GM18520 (cell line): ENCODE data around the gene DPEP2NB.
A peak's percentile ranks its signal among the peaks of the same experiment; 100 is the strongest.
"Not testable (repeated sequence)": the region's sequence is repeated elsewhere in the genome, so short reads cannot be mapped to it uniquely, and the experiment has no call there.

Experiments
- ATAC-seq: cut with Tn5 transposase; IDR thresholded peaks from one replicate; pipeline ENCODE4 v1.9.1; 2021; ENCODE audit not compliant: unreplicated experiment

DPEP2NB gene, protein sequence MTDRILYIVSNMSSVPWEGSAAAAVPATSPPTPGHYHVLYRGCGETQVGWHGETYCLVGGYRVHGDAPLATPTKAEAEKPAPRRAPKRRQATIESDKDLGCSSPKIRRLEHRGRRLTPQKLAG

DNA sequence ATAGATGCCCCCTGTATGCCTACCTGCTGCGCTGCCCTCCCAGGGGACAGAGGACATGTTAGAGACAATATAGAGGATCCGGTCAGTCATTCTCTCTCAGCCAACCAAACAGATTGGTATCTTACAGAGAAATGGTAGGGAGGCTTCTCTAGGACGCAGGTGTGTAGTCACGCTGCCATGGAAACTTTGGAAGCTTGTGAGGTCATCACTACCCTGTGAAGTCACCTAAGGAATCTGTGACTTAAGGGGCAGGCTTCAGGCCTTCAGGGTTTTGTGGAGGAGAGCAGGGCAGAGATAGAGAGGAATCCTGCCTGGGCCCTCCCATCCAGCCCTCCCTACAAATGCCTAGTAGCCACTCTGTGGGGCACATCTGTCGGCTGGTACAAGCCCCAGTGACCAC lies at the start of gene DPEP2NB:
Gene DPEP2NB (minus strand): TSS at position 231 of the 400 bp plus-strand sequence. CDS start 141 bp downstream, at position 90.
- ATAC-seq, result no peak

DNA sequence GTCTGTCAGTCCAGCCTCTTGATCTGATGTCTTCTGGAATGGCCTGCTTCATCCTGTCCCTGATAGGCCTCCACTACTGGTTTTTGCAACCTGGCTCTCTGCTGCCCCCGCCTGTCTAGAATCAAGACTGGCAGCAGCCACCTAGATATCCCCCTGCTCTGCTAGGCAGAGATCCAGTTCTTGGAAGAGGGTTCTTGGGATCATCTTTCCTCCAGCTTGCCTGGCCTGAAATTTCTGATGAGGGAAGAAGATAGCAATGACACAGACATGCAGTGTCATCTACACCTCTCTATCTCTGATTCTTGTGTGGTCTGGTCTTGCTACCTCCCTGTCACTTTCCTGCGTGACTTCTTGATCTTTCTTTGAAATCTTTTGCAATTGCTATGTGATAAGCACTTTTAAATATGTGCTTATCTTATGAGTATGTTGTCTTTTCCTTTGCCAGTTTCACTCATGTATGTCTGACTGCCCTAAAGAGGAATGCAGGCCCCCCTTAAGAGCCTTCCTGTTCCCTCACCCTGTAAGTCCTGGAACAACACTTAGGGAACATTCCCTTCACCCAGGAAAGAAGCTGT lies 49.2 kb upstream of the DPEP2NB start:
- ATAC-seq, result no peak

DNA sequence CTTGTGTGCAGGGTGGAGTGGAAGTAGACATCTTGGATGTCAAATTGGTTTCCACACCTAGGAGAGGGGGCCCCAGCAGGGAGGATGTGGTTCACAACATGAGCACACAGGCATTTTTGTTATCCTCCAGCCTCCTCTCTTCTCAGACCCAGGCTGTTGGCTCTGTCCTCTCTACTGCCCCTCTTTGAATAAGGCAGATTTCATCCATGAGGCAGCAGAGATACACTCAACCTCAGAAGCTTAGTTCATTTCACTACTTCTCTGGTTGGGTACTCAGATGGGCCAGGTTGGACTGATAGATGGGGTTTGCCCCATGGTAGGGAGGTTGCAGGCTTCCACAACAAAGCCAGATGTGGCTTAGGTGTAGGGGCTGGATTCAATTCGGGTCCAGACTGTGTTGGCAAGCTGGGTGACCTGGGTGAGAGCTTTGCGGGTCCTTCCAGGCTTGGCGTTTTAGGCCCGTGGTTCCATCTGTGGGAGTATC lies 47.2 kb upstream of the DPEP2NB start:
- ATAC-seq, result no peak

DNA sequence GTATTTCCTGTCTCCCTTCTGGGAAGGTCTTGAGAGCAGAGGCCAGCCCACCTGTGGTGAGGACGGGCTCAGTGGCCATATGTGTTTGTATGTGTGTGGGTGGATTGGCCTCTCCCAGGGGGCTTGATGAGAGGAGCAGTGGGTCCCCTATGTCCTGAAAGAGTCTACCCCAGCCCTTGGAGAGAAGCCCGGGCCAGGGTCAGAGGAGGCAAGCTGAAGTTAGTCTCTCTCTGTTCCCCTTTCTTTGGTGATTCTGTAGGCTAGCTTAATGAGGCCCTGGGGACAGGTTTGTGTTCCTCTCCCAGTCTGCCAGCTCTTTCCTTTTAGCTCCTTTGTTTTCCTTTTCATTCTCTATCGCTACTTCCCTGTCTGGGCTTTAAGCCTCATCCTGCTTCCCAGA lies 45.7 kb upstream of the DPEP2NB start:
- ATAC-seq, result no peak

DNA sequence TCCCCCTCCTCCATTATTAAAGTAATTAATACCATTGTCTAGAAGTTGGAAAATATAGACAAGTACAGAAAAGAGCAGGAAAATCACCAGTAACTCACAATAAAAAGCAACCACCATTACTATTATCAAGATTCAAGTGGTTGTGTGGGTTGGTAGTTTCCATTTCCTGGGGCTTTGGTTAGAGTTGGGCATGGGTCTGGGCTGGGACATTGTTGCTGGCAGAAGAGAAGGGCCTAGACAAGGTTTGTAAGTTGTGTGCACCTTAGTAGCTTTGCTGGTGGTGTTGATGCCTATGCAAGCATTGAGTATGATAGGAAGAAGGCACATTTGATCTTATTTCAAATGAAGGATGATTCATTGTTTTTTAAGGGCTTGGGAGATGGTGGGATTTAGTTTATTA lies 44.1 kb upstream of the DPEP2NB start:
- ATAC-seq, result no peak

DNA sequence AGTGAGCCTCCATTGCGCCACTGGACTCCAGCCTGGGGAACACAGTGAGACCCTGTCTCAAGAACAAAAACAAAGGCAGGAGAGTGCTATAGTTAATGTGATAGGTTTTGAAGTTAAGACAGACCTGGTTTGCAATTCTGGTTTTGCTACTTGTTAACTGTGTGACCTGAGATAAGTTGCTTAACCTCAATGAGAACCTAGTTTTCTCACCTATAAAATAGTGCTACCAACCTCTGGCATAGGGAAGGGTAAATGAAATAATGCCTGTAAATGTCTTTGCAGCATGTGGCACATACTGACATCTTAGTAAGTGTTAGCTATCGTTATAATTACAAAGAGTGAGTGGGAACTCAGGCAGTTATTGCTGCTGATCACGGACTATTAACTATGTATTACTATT lies 39.7 kb upstream of the DPEP2NB start:
- ATAC-seq, result no peak

DNA sequence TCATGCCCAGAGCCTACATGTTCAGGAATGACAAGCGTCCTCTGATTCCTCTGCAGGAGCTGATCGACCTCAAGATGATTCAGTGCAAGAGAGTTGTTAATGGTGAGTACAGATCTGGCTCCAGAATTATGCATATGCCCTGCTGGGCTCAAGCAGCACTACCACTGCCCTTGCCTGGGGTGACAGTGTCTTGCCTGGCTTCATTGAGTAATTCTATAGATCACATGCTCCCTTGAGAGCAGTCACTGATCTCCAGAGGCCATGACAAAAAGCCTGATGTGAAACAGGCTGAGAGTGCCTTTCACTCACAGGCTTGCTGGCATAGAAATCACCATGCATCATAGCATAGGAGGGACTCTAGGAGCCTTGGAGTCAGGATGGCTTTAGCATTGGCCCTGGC lies 33.7 kb upstream of the DPEP2NB start:
- ATAC-seq, result no peak

DNA sequence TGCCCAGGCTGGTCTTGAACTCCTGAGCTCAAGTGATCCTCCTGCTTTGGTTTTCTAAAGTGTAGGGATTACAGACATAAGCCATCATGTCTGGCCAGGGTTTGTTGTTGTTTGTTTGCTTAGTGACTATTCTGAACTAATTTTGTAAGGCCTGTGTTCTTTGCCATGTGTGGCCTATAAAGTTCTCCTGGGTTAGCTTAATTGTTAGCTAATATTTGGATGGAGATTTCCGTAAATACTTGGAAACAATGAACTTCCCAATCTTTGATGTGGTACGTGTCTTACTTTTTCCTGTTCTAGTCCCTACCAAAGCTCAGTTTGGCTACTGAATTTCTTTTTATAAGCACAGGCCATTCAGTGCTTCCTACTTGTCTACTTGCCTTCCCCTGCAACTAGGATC lies 32.3 kb upstream of the DPEP2NB start:
- no peak for ATAC-seq

DNA sequence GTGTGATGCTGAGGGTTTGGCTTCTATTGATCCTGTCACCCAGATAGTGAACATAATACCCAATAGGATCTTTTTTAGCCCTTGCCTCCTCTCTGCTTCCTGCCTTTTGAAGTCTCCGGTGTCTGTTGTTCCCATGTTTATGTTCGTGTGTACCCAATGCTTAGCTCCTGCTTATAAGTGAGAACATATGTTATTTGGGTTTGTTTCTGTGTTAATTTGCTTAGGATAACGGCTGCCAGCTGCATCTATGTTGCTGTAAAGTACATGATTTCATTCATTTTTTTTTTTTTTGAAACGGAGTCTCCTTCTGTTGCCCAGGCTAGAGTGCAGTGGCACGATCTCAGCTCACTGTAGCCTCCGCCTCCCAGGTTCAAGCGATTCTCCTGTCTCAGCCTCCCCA lies 30.4 kb upstream of the DPEP2NB start:
- ATAC-seq, result no peak

DNA sequence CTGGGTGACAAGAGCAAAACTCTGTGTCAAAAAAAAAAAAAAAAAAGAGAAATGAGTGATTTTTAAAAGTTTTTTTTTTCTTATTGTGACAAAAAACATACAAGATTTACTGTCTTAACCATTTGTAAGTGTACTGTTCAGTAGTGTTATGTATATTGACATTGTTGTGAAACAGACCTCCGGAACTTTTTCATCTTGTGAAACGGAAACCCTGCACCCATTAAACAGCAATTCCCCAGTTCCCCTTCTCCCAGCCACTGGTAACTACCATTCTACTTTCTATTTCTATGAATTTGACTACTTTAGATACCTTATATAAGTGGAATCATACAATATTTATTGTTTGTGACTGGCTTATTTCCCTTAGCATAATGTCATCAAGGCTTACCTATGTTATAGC lies 26.1 kb upstream of the DPEP2NB start:
- ATAC-seq, result no peak

DNA sequence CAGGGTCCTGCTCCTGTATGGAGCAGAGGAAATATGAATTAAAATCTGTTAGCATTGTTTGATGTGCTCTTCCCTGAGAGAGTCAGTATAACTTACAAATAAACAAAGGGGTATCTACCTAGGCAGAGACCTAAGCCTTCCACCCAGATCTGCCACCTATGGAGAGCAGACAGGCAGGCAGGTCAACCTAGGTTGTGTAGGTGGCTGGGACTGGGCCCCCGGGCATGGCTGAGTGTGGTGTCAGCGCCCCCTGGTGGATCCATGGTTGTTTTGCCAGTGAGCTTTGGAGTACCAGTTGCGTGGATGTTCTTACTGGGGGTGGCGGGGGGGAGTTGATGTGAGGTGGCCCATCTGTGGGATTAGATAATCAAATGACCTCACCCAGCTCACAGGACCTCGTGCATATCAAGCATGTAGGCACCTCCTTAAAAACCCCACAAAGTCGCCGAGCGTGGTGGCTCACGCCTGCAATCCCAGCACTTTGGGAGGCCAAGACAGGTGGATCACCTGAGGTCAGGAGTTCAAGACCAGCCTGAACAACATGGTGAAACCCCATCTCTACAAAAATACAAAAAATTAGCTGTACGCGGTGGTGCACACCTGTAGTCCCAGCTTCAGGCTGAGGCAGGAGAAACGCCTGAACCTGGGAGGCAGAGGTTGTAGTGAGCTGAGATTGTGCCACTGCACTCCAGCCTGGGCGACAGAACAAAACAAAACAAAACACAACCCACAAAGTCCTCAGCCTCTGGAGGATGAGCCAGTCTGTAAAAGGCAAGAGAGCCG lies 25.0 kb upstream of the DPEP2NB start:
- ATAC-seq, result peak; percentile 82

DNA sequence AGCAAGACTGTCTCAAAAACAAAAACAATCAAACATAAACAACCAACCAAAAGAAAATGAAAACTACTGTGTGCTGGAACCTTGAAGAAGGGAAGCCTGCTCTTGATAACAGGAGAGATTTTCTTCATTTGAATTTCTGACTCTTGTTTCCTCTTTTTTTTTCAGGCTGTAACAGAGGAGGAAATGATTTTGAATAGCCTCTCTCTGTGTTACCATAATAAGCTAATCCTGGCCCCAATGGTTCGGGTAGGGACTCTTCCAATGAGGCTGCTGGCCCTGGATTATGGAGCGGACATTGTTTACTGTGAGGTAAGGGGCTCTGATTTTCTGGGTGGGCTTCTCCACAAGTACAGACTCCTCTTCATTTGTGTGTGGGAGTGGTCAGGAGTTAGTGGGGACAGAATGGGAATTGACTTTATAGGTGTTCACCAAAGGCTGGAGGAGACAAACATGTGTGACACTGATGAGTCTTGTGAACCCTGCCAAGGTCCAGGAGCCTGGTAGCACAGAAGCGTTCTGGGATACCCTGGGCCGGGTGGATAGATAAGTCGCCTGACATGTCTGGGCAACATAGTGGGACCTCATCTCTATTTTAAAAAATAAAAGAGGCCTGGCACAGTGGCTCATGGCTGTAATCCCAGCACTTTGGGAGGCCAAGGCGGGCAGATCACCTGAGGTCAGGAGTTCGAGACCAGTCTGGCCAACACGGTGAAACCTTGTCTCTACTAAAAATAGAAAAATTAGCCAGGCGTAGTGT lies 22.3 kb upstream of the DPEP2NB start:
- no peak for ATAC-seq

DNA sequence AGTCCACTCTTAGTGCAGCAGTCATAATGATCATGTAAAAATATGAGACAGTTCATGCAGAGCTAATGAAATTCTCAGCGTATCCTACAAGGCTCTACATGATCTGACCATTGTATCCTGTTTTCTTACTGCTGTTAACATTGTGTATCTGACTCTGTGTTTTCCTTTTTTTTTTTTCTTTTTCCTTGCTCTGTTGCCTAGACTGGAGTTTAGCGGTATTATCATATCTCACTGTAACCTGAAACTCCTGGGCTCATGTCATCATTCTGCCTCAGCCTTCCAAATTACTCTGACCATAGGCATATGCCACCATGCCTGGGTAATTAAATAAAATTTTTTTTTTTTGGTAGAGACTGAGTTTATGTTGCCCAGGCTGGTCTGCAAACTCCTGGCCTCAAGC lies 19.5 kb upstream of the DPEP2NB start:
- ATAC-seq, result no peak

DNA sequence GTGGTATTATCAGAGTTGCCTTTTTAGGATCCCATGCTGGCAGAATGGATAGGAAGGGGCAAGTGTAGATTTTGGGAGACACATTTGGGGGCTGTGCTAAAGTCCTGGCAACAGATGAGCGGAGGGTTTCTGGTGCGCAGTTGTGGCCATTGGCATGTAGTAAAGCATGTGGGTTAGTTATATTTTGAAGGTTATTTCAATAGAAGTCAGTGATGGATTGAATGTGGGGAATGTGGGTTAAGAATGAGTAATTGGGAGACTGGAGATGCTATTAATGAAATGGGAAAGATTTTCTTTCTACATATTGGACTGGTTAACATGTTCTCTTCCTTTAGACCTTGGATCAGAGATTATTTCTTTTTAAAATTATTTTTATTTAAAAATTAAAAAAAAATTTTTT lies 17.4 kb upstream of the DPEP2NB start:
- ATAC-seq, result no peak

DNA sequence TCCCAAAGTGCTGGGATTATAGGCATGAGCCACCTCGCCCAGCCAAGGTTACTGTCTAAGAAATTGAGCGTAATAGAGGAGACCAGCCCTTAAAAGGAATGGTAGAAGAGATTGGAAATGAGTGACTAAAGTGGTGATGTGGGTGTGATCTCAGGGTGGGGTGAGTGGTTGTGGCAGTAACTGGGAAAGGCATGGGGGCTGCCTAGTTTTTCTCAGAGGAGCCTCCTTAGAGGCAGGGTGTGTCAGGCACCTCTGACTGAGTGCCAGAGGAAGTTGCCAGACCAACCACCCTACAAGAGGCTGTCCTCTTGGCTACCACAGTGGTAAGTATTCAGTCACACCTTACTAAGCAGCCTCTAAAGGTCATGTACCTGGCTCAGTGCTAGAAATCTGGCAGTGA lies 16.2 kb upstream of the DPEP2NB start:
- ATAC-seq, result no peak

DNA sequence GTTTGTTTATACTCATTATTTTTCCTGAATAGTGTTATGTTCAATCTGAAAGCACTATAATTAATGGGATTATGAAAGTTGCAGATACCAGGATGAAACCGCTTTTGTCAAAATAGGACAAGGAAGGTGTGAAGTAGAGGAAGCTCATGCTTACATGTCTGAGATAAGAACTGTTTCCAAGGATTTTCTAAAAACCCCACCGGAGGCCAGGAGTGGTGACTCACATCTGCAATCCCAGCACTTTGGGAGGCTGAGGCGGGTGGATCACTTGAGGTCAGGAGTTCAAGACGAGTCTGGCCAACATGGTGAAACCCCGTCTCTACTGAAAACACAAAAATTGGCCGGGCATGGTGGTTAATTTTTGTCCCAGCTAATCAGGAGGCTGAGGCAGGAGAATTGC lies 14.4 kb upstream of the DPEP2NB start:
- ATAC-seq, result not testable (repeated sequence)

DNA sequence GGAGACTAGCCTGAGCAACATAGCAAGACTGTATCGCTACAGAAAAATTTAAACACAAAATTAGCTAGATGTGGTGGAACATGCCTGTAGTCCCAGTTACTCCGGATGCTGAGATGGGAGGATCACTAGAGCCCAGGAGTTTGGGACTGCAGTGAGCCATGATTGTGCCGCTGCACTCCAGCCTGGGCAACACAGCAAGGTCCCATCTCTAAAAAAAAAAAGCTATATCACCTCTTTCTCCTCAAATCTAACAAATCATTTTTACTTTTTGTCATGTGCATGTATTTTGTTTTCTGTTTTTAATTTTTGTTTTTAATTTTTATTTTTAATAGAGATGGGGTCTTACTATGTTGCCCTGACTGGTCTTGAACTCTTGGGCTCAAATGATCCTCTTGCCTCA lies 13.3 kb upstream of the DPEP2NB start:
- ATAC-seq, result no peak

DNA sequence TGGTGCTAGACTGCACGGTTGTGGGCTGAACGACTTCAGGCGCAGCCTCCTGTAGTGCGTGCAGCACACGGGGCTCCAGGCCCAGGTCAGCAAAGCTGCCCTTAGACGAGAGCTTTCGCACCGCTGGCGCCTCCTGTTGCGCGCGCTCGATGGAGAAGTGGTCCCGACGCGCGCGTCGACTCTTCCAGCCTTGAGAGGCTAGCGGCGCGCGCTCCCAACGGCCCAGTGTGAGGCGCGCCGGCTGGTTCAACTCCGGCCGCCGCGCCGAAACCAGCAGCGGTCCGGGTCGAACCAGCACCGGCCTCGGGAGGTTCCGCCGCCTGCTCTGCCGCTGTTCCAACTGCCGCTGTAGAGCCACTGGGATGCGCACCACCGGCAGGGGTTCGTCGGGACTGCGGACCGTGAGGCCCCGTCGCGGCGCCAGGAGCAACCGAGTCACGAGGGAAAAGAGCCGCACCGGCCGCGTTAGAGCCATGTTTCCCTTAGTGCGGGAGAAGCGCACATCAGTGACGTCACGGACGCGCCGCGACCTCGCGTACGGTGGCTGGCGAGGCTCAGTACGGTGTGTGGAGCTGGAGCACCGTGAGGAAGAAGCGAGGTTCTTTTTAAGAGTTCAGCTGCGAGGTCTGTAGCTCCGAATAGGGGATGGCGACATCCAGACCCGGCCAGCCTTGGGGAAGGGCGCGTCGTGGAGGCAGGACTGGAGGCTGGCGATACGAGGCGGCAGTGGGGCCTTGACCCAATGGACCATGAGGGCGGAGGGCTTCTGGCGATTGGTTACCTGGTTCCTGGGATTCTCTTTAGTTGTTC lies 7.2 kb upstream of the DPEP2NB start, which contains the start of the genes DDX28 and DUS2:
Gene DDX28 (minus strand): TSS at position 505 of the 810 bp plus-strand sequence. CDS start 30 bp downstream, at position 475.
Gene DUS2 (plus strand): TSS at position 557 of the 810 bp plus-strand sequence. CDS start 14,740 bp downstream, outside the sequence.
- ATAC-seq, result peak; percentile 72

DNA sequence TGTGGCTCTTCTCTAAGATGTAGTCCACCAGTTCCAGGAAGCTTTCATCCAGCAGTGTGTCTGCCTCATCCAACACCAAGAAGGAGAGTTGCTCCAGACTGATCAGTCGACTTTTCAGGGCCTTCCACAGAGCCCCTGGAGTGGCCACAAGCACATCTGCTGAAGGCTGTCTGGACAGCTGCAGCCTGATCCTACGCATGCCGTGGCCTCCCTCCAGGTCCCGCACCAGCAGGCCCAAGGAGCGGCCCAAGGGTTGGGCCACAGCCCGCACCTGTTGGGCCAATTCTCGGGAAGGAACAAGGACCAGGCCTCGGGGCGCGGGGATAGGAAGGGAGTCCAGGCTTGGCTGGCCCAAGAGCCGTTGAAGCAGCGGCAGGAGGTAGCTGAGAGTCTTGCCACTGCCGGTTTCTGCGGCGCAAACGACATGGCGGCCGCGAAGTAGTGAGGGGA lies 6.6 kb upstream of the DPEP2NB start:
- no peak for ATAC-seq

DNA sequence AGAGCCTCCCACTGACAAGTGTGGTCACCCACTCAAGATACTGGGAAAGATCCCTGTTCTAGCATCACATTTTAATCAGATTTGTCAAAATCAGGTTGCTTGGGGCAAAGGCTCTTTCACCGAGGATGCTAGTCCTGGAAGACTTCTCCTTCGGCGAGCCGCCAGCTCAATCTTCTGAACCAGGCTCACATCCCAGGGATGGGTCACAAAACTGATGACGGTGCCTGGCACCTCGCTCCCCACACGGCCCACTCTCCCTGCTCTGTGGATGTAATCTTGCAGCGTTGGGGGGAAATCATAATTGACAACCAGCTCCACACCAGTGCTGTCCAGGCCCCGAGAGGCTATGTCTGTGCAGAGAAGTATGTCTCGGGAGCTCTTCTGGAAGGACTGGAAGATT lies 5.8 kb upstream of the DPEP2NB start:
- ATAC-seq, result no peak
